GM21423 (cell line): Measurements from ENCODE around the gene AS3MT.
"Not testable (repeated sequence)": the region's sequence is repeated elsewhere in the genome, so short reads cannot be mapped to it uniquely, and the experiment has no call there.

Experiments
- ATAC-seq: cut with Tn5 transposase; IDR thresholded peaks from one replicate; pipeline ENCODE4 v1.9.1; 2021; ENCODE audit warnings: mild to moderate bottlenecking, moderate library complexity; ENCODE audit not compliant: unreplicated experiment

AS3MT gene

DNA sequence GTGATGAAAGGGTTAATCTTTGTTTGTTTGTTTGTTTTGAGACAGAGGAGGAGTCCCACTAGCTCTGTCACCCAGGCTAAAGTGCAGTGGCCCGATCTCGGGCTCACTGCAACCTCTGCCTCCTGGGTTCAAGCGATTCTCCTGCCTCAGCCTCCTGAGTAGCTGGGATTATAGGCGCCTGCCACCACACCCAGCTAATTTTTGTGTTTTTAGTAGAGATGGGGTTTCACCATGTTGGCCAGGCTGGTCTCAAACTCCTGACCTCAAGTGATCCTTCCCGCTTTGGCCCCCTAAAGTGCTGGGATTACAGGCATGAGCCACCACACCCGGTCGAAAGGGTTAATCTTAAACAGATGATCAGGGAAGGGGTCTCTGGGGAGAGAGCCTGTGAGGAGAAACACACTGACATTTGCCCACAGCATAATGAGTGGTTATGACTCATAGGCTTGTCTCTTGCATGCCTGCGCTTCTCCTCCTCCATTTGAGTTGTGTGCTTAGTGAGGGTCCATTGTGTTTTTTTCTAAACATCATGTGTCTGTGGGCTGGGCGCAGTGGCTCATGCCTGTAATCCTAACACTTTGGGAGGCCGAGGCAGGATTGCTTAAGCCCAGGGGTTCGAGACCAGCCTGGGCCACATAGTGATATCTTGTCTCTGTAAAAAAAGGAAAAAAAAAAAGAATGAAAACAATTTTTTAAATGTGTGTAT lies 13.4 kb upstream of the AS3MT start:
- ATAC-seq, result not testable (repeated sequence)

DNA sequence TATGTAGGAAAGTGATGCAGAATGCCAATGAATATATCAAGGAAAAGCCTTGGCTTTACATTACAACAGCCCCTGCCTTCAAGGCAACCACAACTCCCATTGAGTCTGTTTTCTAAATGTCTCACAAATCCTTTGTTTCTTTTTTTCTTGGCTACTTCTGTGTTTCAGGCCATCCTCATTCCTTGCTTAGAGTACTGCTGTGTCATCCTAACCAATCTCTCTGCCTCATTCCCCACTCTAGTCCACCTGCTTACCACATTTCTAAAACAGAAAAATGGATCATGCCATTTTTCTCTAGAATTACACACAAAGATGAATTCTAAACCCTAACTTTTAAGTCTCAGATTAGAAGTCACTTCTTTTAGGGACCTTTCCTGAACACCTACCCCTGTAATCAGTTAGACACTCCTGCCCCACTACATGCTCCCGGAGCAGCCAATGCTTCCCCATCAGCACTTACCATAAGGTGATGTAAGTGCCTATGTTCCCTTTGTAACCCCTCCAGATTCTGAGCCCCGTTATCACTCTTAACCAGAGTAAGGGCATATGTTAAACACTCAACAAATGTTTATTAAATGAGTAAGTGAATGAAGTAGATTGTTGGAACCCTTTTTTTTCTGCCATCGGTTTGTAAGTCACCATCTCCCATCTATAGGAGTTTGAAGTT lies 12.4 kb upstream of the AS3MT start:
- ATAC-seq, result no peak

DNA sequence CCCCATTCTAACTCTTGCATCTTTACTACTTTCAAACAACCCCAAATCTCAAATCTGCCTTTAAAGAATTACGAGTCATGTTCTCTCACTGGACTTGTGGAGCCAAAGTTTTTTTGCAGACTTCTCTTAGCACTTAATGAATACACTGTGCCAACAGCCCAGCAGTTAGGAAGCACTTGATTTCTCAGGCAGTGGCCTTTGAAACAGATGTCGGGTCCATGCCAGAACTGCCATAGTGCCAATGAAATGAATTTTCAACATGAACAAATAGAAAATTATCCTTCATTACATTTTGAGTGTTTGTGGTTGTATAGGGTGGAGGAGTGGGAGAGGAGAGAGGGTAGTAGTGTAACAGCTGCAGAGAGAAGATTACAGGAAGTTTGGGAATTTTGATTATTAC lies 9.4 kb upstream of the AS3MT start:
- no peak for ATAC-seq

DNA sequence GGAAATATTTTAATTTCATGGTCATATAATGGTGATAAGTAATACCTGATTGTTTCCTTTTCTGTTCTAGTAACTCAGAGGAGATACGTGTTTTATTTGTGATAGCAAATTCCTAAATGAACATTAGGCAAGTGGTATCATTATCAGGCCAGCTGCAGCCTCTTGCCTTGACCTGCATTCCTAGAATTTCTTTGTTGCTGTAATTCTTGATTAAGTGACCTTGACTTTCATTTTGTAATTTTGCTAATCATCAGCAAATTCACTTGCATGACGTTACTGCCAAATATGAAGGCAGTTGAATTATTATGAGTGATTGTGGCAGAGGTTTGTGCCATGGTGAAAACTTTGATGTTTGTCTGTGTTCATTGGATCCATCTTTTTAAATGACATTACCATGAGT lies 5.6 kb upstream of the AS3MT start:
- ATAC-seq, result no peak

DNA sequence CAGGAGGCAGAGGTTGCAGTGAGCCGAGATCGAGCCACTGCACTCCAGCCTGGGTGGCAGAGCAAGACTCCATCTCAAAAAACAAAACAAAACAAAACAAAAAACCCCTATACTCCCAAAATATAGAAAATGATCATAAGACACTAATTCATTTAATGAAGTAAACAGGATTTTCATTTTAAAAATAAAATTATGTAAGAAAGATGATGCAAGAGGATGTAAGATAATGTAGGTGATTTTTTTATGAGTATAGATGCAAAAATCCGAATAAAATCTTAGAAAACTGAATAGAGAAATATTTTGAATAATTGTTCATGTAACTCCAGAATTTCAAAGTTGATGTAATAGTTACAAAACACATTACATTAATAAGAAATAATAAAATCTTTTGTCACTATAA lies 3.6 kb upstream of the AS3MT start:
- ATAC-seq, result no peak

DNA sequence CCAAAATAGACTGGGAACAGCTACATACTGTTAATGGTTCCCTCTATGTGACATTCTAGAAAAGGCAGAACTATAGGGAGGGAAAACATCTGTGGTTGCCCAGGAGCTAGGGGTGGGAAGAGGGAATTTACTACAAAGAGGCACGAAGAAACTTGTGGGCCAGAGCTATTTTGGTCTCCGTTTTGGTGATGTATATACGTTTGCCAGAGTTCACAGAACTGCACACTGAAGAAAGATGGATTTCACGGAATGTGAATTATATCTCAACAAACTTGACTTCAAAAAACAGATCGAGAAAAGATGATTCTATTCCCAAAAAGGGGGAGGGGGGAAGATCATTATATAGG lies 386 bp upstream of the AS3MT start:
- no peak for ATAC-seq

DNA sequence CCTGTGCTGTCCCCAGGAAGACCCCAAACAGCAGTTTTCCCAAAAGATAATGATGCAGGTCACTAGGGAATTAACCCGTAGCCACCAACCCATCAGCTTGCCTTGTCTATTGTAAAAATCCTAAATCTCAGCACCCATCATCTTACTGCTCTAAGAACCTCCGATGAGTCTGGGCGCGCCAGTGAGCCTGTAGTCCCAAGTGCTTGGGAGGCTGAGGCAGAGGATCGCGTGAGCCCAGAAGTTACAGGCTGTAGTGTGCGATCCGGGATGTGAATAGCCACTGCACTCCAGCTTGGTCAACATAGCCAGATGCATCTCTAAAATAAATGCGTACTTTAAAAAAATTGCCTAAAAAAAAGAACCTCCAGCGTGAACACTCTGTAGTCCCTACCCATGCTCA lies 951 bp downstream of the AS3MT start:
- ATAC-seq, result no peak

DNA sequence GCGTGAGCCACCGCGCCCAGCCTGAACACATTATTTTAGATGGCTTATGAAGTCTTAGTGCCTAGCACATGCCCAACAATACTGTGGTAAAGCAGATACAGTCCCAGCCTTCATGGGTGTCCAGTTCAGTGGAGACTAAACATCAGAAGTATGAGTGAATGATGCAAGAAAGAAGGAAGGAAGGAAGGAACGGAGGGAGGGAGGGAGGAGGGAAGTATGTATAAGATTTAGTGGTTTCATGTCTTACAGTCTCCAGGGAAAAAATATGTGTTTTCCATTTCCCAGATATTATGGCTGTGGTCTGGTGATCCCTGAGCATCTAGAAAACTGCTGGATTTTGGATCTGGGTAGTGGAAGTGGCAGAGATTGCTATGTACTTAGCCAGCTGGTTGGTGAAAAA lies 2.9 kb downstream of the AS3MT start:
- ATAC-seq, result no peak

DNA sequence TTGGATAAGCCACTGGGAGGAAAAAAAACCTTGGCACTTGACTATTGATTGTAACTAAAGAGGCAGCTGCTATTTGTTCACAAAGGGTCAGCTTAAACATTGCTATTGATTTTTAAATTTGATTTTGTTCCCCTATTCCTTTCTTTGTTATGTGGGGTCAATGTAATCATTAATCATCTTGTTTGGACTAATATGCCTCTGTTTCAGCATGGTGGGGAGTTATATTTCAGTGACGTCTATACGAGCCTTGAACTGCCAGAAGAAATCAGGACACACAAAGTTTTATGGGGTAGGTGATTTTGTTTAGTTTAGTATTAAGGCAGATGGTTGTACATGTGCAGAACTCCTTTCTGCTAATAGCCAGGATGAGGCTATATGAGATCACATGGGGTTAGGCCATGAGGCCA lies 7.5 kb downstream of the AS3MT start:
- no peak for ATAC-seq

DNA sequence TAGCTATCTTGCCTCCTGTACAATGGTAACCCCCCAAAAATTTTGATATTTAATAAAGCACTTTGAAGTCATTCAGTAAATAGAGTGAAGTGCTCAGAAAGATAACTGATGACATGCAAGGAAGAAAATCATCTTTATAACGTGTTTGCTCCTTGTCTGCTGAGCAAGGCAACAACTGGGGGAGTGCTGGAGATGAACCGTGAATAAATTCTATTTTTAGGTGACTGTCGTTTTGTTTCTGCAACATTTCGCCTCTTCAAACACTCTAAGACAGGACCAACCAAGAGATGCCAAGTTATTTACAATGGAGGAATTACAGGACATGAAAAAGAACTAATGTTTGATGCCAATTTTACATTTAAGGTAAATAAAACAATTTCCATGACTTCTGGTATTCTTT lies 9.4 kb downstream of the AS3MT start:
- ATAC-seq, result no peak

DNA sequence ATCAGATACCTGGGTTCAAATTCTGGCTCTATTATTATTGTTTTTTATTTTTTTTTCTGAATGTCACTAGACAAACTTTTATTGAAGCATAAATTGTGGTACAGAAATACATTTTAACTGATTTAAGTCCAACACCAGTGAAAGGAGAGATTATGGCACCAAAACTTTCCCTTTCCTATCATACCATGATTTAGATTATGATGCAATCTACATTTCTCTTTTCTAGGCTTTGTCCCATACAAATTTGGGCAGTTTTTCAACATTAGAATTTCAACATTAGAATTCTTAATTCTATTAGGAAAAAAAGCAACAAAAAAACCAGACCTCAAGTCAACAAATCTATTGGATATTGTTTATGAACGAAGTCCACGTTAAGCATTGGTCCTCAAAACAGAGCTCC lies 11.0 kb downstream of the AS3MT start:
- ATAC-seq, result no peak

DNA sequence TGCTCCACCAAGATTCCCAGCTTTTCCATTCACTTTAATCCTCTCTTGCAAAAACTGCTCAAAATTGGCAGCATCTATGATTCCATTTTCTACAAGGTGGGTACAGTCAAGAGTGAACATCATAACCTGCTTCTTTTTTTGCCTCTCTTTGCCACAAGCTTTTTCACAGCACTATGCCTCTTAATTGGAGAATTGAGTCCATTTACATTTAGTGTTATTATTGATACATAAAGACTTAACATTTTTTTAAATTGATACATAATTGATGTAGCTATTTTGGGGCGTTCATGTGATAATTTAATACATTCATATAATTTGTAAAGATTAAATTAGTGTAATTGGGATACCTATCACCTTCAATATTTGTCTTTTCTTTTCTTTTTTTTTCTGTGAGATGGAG lies 18.8 kb downstream of the AS3MT start:
- ATAC-seq, result no peak

DNA sequence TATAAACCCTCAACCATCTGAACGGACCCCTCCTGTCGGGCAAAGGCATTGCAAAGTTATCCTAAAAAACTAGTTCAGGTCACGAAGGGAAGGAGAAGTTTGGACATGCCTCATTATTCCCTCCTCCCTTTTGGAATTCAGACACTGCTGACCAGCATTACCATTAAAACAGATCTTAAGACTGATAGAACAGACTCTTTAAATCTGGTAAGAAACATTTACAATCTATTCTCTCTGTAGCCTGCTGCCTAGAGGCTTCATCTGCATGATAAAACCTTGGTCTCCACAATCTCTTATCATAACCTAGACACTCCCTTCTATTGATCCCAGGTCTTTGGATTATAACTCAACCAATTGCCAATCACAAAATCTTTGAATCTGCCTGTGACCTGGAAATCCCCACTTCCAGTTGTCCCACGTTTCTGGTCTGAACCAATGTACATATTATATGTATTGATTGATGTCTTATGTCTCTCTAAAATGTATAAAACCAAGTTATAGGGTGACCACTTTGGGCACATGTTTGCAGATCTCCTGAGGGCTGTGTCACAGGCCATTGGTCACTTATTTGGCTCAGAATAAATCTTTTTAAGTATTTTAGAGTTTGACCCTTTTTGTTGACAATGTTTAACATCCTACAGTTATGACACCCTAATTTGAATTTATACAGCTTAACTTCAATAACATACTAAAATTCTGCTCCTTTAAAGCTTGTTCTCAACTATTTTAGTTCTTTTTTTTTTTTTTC lies 25.4 kb downstream of the AS3MT start:
- ATAC-seq, result no peak

DNA sequence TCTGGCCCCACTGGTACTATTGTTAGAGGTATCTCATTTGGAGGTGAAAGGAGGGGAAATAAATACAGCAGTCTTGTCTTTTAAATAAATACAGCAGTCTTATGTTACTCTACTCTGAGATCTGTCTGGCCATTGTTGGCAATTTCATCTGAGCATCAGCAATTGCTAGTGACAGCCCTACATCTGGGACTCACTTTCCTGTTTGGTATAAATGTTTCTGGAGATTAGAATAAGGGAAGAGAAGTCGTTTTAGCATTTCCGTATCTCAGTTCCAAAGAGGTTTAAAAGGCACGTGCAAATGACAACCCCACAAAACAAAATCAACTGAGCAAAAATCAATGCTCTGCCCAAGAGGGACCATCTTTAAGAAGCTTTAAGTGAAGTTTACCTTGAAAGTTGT lies 30.7 kb downstream of the AS3MT start:
- ATAC-seq, result no peak

DNA sequence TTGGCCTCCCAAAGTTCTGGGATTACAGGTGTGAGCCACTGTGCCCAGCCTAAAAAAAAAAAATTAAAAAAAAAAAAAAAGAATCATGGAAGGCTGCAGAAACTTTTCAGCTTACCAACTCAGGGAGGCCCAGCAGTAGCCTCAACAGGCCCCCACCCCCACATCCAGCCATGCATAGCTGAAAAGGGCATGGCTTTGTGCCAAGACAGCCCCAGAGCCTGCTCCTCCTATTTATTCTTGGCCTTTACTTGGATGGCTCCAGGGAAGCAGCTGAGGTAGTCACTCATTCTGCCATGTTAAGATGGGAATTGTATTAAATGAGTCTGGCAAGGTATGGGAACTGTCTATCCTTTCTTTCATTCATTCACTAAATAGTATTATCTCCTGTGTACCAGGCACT lies 35.1 kb downstream of the AS3MT start:
- no peak for ATAC-seq

DNA sequence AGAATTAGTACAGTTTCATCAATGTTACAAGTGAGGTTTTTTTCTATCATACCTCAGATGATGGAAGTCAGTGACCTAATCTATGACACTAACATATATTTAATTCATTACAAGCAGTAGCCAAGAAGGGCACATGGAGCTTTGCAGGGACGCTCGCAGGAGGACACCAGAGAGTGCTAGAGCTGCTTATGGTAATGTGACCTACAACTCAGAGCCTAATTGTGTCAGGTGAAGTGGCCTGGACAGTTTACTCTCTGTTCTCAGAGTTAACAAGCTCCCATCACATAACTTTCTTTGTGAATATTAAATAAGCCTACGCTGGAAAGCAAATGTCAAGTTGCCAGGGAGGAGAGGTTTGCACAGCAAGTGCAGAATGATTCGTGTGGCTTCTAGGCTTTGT lies 37.2 kb downstream of the AS3MT start:
- ATAC-seq, result no peak

DNA sequence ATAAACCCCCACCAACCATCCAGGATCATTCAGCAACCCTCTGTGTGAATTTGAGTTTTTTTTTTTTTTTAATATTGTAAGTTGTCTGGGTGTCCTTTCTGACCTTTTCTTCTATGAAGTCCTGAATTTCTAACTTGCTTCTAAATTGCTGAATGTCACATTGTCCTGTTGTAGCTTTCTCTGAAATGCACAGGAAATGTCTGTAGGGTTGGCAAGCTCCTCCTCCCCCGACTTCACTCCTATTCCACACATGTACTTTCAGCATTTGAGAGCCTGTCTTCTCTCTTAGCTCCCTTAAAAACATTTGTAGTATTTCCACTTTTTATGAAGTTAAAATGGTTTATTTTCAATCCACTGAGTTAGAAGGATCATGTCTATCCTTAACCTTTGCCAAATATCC lies 45.5 kb downstream of the AS3MT start:
- no peak for ATAC-seq

DNA sequence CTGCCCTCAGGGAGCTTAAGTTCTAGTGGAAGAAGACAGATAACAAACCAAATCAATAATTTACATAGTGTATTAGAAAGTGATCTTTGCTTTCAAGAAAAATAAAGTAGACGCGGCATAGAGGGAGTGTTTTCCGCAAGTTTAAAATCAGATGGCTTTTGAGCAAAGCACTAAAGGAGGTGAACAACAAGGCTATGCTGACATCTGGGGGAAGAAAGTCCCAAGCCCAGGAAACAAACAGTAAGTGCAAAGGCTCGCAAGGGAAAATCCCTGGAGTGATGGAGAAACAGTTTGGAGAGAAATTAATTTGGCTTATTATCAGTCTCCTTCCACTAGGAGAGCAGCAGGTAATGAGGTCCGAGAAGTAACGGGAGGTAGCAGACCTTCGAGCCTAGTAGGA lies 46.9 kb downstream of the AS3MT start:
- no peak for ATAC-seq

DNA sequence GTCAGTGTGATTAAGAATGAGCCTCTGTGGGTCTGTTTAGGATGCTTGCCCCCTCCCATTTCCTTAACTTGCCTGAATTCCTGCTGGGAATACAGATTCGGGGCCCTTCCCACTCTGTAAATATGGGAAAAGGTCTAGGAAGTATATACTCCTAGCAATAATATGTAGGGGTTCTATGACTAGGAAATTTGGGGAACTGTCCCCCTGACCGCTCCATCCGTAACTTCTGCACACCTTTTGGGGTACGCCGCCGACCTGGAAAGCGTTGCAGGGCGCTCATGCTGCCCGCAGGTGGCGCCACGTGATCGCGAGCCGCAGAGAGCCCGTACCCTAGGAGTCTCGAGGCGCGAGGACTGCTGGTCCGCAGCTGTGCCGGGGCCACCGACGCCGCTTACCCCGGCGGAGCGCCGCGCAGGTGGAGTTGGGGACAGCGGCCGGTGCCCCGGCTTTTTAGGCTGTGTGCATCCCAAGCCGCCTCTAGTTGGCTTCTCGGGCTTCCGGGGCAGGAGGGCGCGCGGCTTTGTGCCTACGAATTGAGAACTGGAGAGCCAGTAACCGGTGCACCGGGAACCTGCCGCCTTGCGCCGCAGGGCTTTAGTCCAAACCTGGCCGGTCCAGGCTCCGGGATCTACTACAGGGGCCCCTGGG lies 48.2 kb downstream of the AS3MT start:
- ATAC-seq, result peak; percentile 41

DNA sequence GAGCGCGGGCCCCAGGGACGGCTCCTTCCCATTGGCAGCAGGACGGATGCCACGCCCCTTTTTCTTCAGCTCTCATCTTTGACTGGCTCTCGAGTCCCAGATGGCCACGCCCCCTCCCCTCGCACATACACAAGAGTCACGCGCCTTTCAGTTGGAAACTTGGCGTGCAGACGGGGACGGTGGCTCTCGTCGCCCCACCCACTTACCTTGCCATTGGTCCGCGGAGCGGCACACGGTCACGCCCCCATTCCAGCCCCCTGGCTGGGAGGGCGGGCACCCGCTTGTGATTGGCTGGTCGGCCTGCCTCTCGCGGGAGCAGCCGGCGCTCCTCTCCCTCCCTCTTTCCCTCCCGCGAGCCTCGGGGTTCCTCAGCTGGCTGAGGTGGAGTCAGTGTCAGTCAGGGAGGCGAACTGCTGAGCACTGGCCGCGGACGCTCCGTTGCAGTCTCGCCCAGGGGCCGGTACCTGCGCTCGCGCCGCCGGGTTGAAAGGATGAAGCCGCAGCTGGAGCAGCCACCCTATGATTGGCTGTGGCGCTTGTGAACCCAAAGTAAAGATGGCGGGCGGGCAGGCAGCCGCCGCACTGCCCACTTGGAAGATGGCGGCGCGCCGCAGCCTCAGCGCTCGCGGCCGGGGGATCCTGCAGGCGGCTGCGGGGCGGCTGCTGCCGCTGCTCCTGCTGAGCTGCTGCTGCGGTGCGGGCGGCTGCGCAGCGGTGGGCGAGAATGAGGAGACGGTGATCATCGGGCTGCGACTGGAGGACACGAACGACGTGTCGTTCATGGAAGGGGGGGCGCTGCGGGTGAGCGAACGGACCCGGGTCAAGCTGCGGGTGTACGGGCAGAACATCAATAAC lies 48.9 kb downstream of the AS3MT start, which contains the start of gene CNNM2:
TSS of gene CNNM2 (plus strand) at position 333 of the 855 bp plus-strand sequence. CDS start at position 520, 187 bp downstream.
- ATAC-seq, result peak; percentile 86

DNA sequence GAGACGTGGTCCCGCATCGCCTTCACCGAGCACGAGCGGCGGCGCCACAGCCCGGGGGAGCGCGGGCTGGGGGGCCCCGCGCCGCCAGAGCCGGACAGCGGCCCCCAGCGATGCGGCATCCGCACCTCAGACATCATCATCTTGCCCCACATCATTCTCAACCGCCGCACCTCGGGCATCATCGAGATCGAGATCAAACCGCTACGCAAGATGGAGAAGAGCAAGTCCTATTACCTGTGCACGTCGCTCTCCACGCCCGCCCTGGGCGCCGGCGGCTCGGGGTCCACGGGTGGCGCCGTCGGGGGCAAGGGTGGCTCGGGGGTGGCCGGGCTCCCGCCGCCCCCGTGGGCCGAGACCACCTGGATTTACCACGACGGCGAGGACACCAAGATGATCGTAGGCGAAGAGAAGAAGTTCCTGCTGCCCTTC lies 49.6 kb downstream of the AS3MT start:
- ATAC-seq, result no peak
